GM21529 (cell line): ENCODE measurements around the gene TCF19.

Experiments
- ATAC-seq: cut with Tn5 transposase; IDR thresholded peaks from one replicate; pipeline ENCODE4 v1.9.1; 2021; ENCODE audit not compliant: unreplicated experiment

TCF19 gene

DNA sequence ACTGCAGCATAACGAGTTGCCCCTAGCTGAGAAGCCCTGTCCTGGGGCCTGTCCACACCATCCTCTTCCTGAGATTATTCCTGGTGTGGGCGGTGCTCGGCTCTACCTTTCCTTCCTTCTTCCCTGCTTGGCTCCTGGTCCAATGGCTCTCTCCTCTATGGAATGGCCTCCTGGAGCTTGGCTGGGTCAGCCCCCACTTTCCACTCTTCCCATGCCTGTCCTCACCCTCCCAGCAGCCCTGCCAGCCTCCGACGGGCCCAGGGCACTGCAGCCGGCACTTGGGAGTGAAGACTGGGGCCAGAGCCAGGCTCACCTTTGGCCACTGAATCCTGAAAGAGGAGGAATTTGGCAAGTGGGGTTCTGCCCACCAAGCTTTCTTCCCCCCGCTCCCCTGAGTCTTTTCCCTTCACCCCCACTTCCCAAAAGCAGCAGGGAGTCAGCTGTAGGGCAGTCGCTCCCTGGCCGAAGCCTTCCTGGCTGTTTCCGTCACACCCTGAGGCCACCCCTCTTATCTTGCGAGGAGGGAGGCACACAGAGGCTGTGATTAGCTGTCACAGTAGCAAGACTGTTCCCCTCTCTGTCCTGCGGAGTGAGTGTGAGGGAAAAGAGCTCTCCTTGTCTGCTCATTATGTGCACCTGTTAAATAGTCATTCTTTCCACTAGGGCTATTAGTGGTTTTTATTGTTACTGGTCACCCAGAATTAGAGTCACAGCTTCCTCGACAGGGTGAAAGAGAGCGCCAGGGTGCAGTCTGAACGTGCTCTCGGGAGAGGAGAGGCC, 31.8 kb upstream of the TCF19 start:
- ATAC-seq, result no peak

DNA sequence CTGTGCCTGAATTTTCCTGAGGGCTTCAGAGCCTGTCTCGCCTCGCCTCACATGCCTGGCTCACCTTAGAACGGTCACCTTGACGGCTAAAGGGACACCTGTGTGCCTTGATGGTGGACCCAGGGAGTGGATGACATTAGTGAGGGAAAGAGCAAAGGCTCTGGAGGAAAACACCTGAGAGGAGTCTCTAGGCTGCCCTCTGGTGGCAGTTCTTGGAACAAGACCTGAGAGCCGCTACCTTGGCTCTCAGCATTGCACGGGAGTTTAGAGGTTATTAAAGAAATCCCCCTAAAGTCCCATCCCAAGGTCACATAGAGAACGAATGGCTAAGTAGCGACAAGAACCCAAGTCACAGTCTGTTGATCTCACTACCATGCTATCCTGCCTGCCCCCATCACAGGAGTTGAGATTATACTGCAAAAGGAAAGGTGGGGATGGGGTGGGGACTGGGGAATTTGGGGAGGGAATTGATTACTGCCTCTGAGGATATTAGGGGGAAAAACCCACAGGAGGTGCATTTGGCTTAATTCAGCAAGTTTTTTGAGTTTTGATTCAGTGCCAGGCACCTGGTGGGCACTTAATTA, 30.2 kb upstream of the TCF19 start:
- ATAC-seq, result no peak

DNA sequence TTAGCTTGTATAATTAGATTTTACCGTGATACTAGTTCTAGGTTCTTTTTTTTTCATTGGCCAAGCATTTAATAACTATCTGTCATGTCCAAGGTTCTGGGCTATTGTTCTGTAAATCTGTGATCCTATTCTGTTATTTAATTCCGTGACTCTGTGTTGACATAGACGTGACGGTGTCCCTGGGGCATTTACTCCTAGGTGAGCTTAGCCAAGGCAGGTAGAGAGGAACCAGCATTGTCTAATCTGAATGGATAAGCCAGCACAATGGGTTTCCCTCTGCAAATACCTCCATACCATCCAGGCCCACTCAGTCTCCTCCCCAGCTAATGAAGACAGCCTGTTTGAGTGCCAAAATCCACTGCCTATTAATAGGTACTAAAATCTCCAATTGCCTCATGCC, 29.3 kb upstream of the TCF19 start:
- ATAC-seq, result no peak

DNA sequence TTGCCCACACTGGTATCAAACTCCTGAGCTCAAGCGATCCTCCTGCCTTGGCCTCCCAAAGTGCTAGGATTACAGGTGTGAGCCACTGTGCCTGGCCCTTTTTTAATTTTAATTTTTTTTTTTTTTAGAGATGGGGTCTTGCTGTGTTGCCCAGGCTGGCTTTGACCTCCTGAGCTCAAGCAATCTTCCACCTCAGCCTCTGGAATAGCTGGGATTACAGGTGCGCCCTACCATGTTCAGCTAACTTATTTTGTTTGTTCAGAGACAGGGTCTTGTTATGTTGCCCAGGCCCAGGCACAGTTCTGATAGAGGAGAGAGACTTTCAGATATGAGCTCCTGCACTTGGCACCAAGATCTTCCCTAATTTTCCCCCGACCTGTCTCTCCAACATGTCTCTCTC, 27.6 kb upstream of the TCF19 start:
- ATAC-seq, result no peak

DNA sequence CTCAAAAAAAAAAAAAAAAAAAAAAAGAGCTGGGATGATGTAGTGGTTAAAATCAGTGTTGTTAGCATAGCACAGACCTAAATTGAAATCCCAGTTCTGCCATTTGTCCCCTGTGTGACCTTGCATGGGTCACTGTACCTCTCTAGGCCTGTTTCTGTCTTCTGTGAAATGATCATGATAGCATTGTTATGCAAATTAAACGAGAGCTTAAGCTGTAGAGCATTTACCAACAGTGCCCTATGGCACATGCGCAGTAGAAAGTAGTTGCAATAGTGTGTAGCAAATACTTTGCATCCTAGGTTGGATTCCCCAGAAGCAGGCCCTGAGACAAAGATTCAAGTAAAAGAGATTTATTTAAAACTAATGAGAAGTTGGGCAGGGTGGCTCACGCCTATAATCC, 26.8 kb upstream of the TCF19 start:
- ATAC-seq, result no peak

DNA sequence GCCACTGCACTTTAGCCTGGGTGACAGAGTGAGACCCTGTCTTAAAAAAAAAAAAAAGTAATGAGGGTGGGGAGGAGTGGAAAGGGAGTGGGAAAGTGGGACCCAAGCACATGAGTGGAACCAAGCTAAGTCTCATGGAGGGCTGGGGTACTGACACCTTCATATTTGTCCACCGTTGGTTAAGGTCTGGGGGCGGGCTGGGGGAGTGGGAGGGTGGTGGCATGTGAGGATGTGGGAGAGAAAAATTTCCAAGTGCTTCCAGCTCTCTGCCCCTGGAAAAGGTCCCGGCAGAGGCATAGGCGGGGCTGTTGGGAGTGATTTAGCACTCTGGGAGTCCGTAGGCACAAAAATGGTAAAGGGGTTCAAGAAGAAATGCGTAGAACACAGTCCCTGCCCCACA, 25.6 kb upstream of the TCF19 start:
- no peak for ATAC-seq

DNA sequence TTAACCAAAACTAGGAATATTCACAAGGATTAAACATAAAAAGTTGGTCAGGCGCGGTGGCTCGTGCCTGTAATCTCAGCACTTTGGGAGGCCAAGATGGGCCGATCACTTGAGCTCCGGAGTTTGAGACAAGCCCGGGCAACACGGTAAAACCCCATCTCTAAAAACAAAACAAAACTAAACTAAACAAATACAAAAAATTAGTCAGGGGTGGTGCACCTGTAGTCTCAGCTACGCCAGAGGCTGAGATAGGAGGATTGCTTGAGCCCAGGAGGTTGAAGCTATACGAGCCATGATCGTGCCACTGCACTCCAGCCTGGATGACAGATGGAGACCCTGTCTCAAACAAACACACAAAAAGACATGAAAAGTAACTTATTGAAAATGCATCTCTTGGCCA, 22.7 kb upstream of the TCF19 start:
- ATAC-seq, result no peak

DNA sequence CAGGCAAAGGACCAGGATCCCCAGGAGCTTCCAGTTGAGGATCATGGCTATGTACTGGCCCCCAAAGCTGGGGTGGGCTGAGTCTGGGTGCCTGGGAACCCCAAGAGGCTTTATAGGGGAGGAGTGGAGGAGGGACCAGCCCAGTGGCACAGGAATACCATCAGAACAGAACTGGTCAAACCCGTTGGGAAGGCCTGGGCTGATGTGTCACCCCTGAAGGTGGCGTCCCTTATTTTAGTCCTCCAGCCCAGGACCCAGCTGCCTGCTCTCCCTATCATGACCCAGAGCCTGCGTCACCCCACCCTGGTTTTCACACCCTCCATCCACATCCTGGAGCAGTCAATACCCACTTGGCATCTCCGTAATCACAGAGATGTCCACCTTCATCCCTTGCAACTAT, 19.4 kb upstream of the TCF19 start, which contains the start of gene PSORS1C2:
TSS of gene PSORS1C2 (minus strand) at position 85 of the 400 bp plus-strand sequence. CDS start at position 45, 40 bp downstream.
- no peak for ATAC-seq

DNA sequence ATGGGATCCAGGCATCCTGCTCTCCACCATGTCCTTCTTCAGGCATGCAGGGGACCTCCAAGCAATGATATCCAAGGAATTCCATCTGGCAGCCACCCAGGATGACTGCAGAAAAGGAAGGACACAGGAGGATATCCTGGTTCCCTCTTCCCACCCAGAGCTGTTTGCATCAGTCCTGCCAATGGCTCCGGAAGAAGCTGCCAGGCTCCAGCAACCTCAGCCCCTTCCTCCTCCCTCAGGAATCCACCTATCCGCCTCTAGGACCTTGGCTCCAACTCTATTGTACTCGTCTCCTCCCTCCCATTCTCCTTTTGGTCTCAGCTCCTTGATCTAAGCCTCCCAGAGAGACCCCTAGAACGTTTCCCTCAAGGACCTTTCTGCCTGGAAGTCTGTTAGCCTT, 18.8 kb upstream of the TCF19 start:
- ATAC-seq, result no peak

DNA sequence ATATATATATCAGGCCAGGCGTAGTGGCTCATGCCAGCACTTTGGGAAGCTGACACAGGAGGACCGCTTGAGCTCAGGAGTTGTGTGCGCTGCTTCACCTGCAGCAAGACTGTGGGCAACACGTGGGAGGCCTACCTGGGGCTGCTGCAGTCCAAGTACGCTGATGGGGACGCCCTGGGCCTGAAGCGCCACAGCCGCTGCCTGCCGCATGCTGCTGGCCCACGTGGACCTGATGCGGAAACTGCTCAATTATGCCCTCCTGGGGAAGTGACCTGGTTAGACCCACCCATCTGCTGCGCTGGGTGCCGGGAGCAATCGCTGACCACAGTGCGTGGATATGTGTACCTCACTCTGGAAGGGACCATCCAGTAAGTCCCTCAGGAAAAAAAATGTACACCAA, 17.7 kb upstream of the TCF19 start:
- ATAC-seq, result no peak

DNA sequence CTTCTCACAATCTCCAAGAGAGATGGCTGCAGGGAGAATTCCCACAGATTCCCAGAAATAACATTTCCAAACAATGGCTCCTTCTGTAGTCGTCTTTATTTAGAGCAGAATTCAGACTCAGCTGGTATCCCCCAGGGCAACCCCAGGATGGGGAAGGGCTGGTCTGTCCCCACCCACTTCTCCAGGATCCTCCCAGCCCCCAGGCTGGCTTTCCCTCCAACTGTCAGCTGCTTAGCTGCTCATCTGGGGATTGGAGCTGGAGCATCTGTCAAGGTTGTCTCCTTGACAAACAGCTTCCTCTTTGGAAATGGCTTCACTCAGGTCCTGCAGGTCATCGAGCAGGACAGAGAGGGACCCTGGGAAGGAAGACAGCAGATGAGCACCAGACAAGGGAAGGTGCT, 16.0 kb upstream of the TCF19 start:
- no peak for ATAC-seq

DNA sequence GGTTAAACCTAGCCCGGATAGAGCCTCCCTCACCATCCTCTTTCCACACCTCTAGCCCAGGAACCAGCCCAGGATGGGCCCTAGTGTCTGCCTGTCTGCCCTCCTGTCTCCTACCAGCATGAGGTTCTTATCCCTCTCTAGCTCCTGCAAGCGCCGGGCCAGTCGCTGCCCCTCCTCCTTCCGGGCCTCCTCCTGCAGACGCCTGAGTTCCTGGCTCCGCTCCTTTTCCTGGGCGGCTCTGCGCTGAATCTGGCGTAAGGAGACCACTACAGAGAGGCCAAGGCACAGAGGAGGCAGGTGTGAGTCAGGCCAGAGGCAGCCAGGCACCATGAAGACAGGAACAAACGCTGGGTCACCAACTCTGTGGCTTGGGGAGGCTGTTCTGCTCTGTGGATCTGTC, 15.2 kb upstream of the TCF19 start:
- ATAC-seq, result no peak

DNA sequence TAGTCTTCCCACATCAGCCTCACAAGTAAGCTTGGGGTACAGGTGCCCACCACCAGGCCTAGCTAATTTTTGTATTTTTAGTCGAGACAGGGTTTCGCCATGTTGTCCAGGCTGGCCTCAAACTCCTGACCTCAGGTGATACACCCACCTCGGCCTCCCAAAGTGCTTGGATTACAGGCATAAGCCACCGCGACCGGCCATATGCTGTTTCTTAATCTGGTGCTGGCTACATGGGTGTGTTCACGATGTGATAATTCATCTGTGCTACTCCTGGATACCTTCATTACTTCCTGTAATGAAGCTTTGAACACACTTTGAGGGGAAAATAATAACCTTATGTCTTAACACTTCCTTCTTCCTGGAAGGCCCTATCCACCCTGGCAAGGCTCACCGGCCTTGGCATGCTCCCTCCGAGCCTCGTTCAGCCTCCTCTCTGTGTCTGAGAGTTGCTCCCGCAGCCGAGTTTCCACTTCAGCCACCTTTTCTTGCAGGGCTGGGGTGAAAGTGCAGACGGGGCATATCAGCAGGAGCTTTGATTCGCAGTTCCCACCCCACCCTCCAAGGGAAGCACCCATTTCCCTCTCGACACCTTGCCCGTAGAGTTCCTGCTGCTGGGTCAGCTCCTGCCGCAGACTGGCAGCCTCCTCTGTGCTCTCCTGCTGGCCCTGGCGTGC, 14.0 kb upstream of the TCF19 start:
- no peak for ATAC-seq

DNA sequence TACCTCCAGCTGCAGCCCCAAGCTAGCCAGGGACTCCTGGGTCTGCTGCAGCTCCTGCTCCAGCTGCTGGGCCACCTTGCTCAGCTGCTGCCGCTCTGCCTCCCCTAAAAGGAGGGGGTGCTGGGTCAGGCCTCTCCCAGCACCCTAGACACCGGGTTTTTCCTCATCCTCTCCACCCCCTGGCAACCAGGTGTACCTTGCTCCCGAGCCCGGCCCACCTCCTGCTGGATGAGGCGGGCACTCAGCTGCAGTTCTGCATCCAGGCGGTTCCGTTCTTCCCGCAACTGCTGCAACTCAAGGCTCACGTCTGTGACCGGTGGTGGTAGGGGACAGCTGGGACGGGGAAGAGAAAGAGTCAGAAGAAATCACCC, 13.4 kb upstream of the TCF19 start:
- no peak for ATAC-seq

DNA sequence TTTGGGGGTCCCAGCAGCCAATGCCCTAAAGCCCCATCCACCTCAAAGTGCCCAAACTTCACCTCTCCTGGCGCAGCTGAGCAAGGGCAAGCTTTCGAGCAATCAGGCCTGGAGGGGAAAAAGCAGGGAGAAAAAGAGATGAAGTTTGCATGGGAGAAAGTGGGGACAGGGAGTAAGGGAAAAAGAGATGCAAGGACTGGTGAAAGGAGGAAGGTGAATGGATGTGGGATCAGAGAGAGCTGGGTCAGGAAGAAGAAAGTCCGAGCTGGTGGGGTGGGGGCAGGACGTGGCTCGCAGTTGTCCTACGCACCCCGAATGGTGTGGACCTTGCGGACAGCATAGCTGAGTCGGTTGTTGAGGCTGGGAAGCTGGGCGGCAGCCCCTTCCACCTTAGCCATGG, 13.0 kb upstream of the TCF19 start:
- no peak for ATAC-seq

DNA sequence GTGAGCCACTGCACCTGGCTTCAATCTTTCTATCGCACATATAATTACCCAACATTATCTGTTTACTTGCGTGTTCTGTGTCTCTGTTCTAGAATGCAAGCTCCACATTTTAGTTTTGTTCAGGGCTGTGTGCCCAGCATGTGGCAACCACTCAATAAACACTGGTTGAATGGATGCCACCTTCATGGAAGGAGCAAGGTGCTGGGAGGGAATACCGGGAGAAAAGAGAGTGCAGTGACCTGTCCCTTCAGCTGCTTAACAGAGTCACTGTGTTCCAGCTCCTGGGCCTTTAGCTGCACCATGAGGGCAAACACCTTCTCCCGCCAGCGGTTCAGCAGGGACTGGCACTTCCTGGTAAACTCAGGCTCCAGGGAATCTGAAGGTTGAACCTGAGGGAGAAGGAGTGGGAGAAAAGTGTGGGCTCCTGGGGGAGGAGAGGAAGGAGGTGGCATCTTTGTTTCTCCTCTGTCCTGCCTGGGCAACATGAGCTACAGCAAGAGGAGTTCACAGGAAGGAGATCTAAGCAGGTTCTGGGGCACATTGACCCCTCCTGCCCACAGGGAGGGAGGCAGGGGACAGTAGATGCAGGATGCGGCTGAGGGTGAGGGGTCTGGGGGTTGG, 8.5 kb upstream of the TCF19 start:
- no peak for ATAC-seq

DNA sequence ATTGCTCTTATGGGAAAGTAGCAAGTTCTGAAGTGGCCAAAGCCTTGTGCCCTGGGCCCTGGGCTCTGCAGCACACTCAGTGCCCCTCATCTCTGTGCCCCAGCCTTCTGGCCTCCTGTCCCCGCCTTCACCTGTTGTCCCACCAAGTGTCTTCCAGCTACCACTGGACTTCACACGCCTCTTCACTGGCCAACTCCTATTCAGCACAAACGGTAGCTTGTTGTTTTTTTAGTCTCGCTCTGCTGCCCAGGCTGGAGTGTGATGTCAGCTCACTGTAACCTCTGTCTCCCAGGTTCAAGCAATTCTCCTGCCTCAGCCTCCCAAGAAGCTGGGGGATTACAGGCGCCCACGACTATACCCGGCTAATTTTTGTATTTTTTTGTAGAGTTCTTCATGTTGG, 5.6 kb upstream of the TCF19 start:
- ATAC-seq, result no peak

DNA sequence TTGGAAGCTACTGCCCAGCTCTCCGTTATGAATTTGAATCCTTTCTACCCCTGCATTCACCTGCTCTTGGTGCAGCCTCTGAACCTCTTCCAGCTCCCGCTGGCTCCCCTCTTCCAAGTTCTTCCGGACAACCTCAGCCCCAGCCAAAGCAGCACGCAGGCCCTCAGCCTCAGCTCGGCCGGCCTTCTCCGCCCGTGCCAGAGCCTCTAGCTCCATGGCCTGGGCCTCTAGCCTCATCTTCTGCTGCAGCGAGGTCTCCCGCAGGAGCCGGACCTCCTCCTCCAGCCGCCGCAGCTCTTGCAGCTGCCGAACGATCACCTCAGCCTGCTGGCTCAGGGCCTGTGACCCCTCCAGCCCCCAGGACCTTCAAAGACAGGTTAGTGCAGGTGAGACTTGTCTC, 4.0 kb upstream of the TCF19 start:
- ATAC-seq, result no peak

DNA sequence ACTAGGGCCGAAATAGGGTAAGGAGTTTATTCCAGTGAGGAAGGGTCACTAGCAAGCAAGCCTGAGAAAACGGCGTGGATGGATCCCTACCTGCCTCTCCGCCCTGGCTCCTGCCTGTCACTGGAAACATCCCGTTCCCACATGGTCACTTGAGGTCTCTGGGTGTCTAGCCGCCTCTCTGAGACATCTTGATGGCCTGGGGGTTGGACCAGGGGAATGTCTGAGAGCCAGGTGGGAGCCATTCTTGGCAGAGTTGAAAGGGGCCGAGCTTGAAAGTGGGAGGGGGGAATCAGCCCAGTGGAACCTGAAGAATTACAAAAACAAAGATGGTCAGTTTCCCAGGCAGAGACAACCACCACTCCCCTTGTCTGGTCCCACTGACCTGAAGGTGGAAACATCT, 1.7 kb upstream of the TCF19 start:
- ATAC-seq, result no peak

DNA sequence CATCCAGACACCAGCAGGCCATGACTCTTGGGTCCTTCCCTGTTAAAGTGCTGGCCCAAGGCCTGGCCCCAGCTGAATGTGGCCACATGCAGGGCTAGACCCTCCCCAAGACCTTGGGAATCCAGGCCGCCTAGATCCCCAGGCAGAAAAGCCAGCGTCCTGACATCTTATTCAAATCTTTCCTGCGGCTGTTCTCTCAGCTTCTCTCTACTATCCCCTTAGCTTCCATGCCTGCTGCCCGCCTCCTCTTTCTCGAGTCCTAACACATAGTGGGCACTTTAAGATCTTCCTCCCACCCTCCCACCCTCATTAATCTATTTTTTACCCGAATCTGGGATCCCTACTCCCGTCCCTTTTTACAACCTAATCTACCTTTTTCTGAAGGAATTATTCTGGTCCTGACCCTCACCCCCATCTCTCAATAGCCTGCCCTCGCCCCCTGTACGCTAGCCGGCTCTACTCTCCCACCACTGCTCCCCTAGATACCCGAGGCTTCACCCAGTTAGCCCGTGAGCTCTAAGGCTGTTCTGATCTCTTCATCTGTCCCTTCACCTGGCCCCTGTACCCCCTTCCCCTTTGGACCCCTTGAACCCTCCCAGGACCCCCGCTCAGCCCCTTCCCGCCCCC, 763 bp upstream of the TCF19 start, which contains the start of gene CCHCR1:
TSS of gene CCHCR1 (minus strand) at position 290 of the 627 bp plus-strand sequence. CDS start at position 88, 202 bp downstream.
- ATAC-seq, result peak; percentile 14
